ENCODE data around the gene ABHD16A.

Gene ABHD16A

DNA sequence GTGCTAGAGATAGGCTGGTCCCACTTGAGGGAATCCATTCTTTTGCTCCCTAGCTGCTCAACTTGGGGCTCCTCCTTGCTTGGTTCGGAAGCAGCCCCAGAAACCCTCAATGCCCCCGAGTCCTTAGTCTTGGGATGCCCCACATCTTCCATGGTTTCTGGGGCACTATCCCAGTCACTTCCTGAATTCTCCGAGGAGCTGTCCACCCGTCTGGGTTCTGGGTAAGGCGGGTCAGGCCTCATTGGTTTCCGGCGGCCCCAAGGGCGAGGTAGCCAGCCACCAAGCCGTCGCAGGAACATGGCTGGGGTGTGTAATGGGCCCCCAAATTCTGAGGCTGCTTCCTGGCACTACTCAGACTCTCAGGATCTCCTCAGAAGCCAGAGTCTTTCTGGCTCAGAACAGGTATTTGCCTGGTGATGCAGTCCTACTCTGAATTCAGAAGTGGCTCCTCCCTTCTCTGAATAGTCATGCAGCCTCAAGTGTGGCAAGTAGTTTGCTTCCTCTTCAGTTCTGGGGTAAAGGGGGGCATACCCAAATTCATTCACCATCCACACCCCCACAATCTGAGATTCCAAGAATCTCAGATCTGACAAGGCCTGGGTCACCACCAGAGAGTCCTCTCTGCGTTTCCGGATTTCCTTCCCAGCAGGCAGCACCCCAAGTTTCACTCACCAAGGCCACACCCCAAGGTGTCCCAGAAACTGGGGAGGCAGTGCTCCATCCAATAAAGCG is 43.3 kb downstream of the ABHD16A start:
- Histone ChIP-seq H3K79me2 (ENCODE audit: control insufficient read depth, low read length) (peaks cover 64% of the 10 kb centered on the region), H3F3A (ENCODE audit: control insufficient read depth, insufficient read depth) (peaks cover 14% of the 10 kb centered on the region), H3K36me3 (ENCODE audit: control insufficient read depth, low read length) (peaks cover 60% of the 10 kb centered on the region), H3K9me3 (ENCODE audit: control insufficient read depth, insufficient read depth, low read length) (no peaks in the 10 kb centered on the region), H4K20me1 (ENCODE audit: control insufficient read depth, insufficient read depth, low read depth, low read length) (no peaks in the 10 kb centered on the region), H3K4me1 (ENCODE audit: control insufficient read depth, low read length) (peaks cover 57% of the 10 kb centered on the region), H3K9me2 (replicated peaks; ENCODE audit: control insufficient read depth, low read length) (no peaks in the 10 kb centered on the region), H3K4me2 (ENCODE audit: low read length) (peak overlapping the region; percentile 92), H3K4me3 (ENCODE audit: low read length) (peak overlapping the region; percentile 95), H3K27me3 (ENCODE audit: control insufficient read depth, low read length) (no peaks in the 10 kb centered on the region), H3K27ac (ENCODE audit: low read depth, low read length) (peak overlapping the region; percentile 57)
- TF ChIP-seq EZH2phosphoT487 (IDR thresholded peaks at IDR 0.05; ENCODE audit: borderline replicate concordance, low read length) = no peak
- TF ChIP-seq, protein P1, sequence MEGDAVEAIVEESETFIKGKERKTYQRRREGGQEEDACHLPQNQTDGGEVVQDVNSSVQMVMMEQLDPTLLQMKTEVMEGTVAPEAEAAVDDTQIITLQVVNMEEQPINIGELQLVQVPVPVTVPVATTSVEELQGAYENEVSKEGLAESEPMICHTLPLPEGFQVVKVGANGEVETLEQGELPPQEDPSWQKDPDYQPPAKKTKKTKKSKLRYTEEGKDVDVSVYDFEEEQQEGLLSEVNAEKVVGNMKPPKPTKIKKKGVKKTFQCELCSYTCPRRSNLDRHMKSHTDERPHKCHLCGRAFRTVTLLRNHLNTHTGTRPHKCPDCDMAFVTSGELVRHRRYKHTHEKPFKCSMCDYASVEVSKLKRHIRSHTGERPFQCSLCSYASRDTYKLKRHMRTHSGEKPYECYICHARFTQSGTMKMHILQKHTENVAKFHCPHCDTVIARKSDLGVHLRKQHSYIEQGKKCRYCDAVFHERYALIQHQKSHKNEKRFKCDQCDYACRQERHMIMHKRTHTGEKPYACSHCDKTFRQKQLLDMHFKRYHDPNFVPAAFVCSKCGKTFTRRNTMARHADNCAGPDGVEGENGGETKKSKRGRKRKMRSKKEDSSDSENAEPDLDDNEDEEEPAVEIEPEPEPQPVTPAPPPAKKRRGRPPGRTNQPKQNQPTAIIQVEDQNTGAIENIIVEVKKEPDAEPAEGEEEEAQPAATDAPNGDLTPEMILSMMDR (IDR thresholded peaks at IDR 0.05; ENCODE audit: low read depth, low read length, poor library complexity, severe bottlenecking) = no peak

DNA sequence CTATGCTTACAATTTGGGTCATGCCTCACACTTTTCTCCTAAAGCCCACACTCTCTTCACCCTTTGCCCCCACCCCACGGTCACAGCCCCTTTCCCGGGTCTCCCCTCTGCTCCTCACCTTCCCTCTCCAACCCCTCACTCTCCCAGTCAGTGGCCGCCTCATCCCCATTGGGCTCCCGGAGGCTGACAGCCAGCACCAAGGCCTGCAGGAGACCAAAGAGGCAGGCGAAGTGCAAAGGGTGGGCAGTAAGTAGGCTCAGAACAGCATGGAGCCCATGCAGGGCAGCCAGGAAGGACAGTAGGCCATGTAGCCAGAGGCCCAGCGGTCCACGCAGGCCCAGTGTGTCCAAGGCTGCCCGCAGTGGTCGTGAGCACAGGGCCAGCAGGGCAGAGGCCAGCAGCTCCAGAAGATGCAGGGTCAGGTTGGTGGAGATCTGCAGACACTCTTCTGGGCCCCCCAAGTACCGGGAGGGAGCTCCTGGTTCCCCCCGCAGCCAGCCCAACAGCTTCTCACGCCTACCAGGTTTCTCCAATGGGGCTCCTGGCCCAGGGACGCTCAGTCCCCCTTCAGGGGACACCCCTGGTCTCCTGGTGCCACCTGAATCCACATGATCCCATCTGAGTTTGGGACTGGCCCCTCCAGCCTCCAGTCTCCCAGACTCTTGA is 44.0 kb downstream of the ABHD16A start:
- Histone ChIP-seq H3K9me2 (replicated peaks; ENCODE audit: control insufficient read depth, low read length) (no peaks in the 10 kb centered on the region), H4K20me1 (ENCODE audit: control insufficient read depth, insufficient read depth, low read depth, low read length) (no peaks in the 10 kb centered on the region), H3K4me1 (ENCODE audit: control insufficient read depth, low read length) (peaks cover 54% of the 10 kb centered on the region), H3K27ac (ENCODE audit: low read depth, low read length) (no peak overlapping the region), H3K9me3 (ENCODE audit: control insufficient read depth, insufficient read depth, low read length) (no peaks in the 10 kb centered on the region), H3K27me3 (ENCODE audit: control insufficient read depth, low read length) (no peaks in the 10 kb centered on the region), H3K4me3 (ENCODE audit: low read length) (peak overlapping the region; percentile 95), H3K36me3 (ENCODE audit: control insufficient read depth, low read length) (peaks cover 53% of the 10 kb centered on the region), H3F3A (ENCODE audit: control insufficient read depth, insufficient read depth) (peaks cover 18% of the 10 kb centered on the region), H3K79me2 (ENCODE audit: control insufficient read depth, low read length) (peaks cover 60% of the 10 kb centered on the region), H3K4me2 (ENCODE audit: low read length) (peak overlapping the region; percentile 92)
- TF ChIP-seq, protein P1 (IDR thresholded peaks at IDR 0.05; ENCODE audit: low read depth, low read length, poor library complexity, severe bottlenecking) = no peak
- TF ChIP-seq EZH2phosphoT487 (IDR thresholded peaks at IDR 0.05; ENCODE audit: borderline replicate concordance, low read length) = no peak

DNA sequence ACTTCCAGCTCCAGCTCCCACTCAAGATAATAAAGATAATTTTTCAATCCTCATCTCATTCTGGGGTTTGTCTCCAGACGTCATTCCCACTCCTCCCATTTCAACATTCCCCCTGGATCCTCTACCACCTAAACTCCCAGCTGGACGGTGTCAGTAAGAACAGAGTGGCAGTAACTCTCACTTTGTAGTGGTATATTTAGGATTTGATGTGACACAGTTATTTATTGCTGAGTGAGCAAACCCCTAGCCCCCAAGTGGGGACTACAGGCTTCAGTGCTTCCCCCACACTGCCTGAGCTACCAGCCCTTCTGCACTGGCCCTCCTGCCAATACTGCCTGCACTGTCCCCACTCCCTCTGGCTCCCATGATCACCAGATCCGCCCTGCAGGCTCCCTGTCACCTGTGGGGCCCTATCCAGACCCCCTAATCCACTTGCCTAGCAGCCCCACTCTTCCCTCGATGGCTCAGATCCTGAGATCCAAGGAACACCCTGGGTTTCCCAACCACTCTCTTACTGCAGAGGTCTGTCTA is 44.9 kb downstream of the ABHD16A start:
- TF ChIP-seq EZH2phosphoT487 (IDR thresholded peaks at IDR 0.05; ENCODE audit: borderline replicate concordance, low read length) = no peak
- TF ChIP-seq, protein P1 (IDR thresholded peaks at IDR 0.05; ENCODE audit: low read depth, low read length, poor library complexity, severe bottlenecking) = no peak
- Histone ChIP-seq H3F3A (ENCODE audit: control insufficient read depth, insufficient read depth) (peaks cover 18% of the 10 kb centered on the region), H3K36me3 (ENCODE audit: control insufficient read depth, low read length) (peaks cover 45% of the 10 kb centered on the region), H3K4me2 (ENCODE audit: low read length) (peak overlapping the region; percentile 92; the same call in 1 of the 2 replicates), H3K27me3 (ENCODE audit: control insufficient read depth, low read length) (no peaks in the 10 kb centered on the region), H4K20me1 (ENCODE audit: control insufficient read depth, insufficient read depth, low read depth, low read length) (no peaks in the 10 kb centered on the region), H3K4me1 (ENCODE audit: control insufficient read depth, low read length) (peaks cover 50% of the 10 kb centered on the region), H3K4me3 (ENCODE audit: low read length) (no peak overlapping the region), H3K27ac (ENCODE audit: low read depth, low read length) (no peak overlapping the region), H3K79me2 (ENCODE audit: control insufficient read depth, low read length) (peaks cover 58% of the 10 kb centered on the region), H3K9me3 (ENCODE audit: control insufficient read depth, insufficient read depth, low read length) (no peaks in the 10 kb centered on the region), H3K9me2 (replicated peaks; ENCODE audit: control insufficient read depth, low read length) (no peaks in the 10 kb centered on the region)
